Astrocyte of the spinal cord (primary cell): Measurements from ENCODE around the gene PEX1.
"Not testable (repeated sequence)": the region's sequence is repeated elsewhere in the genome, so short reads cannot be mapped to it uniquely, and the experiment has no call there.

Experiments used
- DNase-seq: peaks from one replicate; pipeline ENCODE4 v3.0.0; 2011; ENCODE audit warnings: low read depth, low spot score
- H3K4me3 ChIP-seq: 2 replicates; pipeline ENCODE4 v1.5.1; 2011; ENCODE audit warnings: low read depth, mild to moderate bottlenecking, low read length, moderate library complexity
- in situ Hi-C: cut with HindIII; loops from 2 replicates; pipeline ENCODE4 v1.10.0; 2017; ENCODE audit warnings: low sequenced_read_pairs
- TF ChIP-seq, protein P1 (sequence below): IDR thresholded peaks from 2 replicates; pipeline ENCODE4 v1.5.1; 2012; ENCODE audit warnings: low read depth, mild to moderate bottlenecking, low read length, inconsistent platforms

PEX1 gene

DNA sequence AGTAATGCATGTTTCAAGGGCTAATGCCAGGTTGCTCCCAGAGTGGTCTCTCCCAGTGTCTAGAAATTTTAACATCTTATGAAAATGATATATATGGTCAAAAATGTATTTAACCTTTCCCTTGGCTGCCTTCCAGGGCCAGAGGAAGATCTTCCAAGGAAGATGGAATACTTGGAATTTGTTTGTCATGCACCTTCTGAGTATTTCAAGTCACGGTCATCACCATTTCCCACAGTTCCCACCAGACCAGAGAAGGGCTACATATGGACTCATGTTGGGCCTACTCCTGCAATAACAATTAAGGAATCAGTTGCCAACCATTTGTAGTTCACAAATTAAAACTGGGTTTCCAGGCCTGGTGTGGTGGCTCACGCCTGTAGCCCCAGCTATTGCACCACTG lies 72.1 kb downstream of the PEX1 start:
- in situ Hi-C loops: no loop called here
- no peak for DNase-seq
- TF ChIP-seq, protein P1, sequence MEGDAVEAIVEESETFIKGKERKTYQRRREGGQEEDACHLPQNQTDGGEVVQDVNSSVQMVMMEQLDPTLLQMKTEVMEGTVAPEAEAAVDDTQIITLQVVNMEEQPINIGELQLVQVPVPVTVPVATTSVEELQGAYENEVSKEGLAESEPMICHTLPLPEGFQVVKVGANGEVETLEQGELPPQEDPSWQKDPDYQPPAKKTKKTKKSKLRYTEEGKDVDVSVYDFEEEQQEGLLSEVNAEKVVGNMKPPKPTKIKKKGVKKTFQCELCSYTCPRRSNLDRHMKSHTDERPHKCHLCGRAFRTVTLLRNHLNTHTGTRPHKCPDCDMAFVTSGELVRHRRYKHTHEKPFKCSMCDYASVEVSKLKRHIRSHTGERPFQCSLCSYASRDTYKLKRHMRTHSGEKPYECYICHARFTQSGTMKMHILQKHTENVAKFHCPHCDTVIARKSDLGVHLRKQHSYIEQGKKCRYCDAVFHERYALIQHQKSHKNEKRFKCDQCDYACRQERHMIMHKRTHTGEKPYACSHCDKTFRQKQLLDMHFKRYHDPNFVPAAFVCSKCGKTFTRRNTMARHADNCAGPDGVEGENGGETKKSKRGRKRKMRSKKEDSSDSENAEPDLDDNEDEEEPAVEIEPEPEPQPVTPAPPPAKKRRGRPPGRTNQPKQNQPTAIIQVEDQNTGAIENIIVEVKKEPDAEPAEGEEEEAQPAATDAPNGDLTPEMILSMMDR: no peak
- no peak overlapping the region for H3K4me3 ChIP-seq

DNA sequence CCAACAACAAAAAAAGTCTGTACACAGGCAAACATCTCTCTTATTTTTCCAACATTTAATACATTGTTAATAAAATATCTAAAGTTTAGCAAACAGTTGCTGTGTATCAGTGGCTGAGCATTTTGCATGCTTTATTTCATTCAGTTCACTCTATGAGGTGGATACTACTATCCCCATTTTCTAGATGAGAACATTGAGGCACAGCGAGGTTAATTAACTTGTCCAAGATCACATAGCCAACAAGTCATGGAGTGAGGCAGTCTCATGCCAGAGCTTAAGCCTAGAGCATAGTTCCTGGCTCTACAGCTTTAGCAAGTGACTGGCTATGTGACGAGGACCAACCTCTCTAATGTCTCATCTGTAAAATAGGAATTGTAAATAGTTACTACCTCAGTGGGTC lies 76.7 kb downstream of the PEX1 start:
- no peak for DNase-seq
- TF ChIP-seq, protein P1: no peak
- in situ Hi-C loops: no loop called here
- H3K4me3 ChIP-seq: no peak overlapping the region

DNA sequence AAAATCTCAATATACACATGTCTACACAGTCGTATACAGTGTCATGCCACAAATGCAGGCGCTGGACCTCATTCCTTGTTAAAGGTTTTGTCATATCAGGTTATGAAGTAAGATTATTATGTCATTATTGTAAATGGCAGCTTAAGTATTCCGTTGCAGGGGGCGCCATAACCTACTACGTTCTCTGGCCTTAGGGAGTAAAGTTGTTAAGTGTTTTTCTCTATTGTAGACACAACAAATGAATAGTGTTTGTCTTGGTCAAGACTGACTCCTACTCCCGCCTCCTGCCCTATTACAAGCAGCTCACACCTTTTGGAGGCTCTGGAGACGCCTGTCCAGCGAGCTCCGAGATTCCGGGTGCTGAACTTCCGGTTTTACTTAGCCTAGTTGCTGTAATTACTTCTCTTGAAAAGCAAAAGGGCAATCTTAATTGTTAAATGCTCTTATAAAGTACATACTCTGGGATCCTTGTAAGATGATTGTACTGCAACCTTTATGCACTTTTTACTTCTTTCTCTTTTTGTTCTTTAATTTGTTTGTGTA lies 80.0 kb downstream of the PEX1 start:
- TF ChIP-seq, protein P1: peak; percentile 49
- DNase-seq: peak; percentile 63
- peak overlapping the region; percentile 78 for H3K4me3 ChIP-seq
- in situ Hi-C loops: no loop called here

GRCh38 chr7:92447345-92448204 lies 80.7 kb downstream of the PEX1 start, which contains the start of gene GATAD1:
TSS of gene GATAD1 (plus strand) at chr7:92447482. CDS start at chr7:92447730, 248 bp downstream.
- peak; percentile 90 for DNase-seq
- TF ChIP-seq, protein P1: peak; percentile 92
- in situ Hi-C loops: no loop called here
- H3K4me3 ChIP-seq: peak within 1 kb of the TSS; percentile 78

DNA sequence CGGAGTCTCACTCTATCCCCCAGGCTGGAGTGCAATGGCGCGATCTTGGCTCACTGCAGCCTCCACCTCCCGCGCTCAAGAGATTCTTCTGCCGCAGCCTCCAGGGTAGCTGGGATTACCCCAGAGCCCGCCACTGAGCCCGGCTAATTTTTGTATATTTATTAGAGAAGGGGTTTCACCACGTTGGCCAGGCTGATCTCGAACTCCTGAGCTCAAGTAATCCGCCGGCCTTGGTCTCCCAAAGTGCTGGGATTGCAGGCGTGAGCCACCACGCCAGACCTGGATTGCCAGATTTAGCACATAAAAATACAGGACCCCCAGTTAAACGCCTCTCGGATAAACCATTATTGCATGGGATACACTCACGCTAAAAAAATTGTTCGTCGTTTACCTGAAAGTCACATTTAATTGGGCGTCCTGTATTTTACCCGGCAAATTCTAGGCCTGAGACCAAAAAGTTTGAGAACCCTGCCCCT lies 81.4 kb downstream of the PEX1 start:
- DNase-seq: no peak
- H3K4me3 ChIP-seq: peak overlapping the region; percentile 78
- TF ChIP-seq, protein P1: no peak
- in situ Hi-C loops: no loop called here

DNA sequence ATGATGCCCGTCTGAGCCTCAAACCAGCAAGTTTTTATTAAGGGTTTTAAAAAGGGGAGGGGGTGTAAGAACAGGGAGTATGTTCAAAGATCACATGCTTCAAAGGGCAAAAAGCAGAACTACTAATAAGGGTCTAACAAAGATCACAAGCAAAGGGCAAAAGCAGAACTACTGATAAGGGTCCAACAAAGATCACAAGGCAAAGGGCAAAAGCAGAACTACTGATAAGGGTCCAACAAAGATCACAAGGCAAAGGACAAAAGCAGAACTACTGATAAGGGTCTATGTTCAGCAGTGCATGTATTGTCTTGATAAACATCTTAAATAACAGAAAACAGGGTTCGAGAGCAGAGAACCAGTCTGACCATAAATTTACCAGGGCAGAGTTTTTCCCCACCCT lies 85.6 kb downstream of the PEX1 start:
- in situ Hi-C loops, DNase-seq, H3K4me3 ChIP-seq: not testable (repeated sequence)

DNA sequence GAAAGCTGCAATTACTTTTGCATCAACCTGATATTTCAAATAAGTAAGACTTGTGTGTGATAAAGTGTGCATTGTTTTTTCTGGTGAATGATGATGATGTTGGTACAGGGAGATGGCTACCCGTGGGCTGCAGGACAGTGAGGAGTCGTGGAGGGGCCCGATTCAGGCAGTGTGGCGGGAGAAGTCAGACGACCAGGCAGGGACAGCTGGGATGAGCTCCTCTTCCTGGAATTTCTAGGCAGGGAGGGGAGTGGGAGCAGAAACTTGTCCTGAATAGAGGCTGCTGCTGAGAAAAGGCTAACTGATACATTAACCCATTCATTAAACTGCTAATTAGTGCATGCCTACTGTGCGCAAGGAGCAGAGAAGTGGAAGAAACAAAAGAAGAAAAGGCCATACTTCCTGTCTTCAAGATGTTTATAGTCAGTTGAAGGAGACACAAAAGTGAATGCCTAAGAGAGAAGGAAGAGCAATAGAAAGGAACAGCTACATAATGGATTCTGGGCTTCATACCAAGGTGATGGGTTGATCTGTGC lies 90.3 kb downstream of the PEX1 start:
- DNase-seq: no peak
- no peak overlapping the region for H3K4me3 ChIP-seq
- TF ChIP-seq, protein P1: no peak
- in situ Hi-C loops: no loop called here
